ENCODE measurements around the gene GFPT2.

Gene GFPT2

DNA sequence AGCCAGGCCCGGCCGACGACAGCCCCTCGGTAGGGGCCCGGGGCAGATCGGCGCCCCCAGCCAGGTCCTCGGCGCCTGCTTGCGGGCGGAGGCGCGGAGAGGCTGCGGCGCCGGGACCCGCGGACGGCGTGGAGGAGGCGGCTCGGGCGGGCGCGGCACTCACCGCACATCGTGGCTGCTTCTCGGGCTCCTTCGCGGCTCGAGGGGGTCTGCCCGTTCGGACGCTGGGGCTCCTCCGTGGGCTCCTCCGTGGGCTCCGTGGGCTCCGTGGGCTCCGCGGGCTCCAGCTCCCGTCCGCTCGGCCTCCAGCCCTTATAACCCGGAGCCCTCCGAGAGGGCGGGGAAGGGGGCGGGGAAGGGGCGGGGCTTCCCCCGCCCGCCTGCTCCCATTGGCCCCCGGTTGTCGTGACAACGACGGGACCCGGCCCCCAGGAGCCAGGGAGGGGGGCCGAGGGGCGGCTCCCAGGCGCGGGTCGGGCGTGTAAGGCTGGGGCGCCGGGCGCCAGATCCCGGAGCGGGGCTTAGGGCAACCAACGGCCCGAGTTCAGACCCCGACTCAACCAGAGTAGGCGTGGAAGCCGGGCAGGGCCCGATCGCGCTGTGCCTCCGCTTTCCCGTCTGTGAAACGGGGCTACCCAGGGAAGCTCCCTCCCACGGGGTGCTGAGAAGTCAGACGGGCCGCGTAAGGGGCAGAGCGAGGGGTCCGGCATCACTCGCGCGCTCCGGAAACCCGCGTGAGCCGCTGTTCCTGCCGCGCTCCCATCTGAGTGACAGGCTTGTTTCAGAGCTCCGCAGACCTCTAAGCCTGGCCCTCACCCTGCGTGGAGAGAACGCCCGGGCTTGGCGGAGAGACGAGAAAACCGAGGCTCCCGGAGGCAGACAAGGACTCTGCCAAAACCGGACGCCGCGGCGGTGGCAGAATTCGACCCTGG lies at the start of gene GFPT2:
Gene GFPT2 (minus strand): TSS at position 289 of the 932 bp plus-strand sequence. CDS start 119 bp downstream, at position 170.
- peak; percentile 88 for DNase-seq (ENCODE audit: low spot score)

DNA sequence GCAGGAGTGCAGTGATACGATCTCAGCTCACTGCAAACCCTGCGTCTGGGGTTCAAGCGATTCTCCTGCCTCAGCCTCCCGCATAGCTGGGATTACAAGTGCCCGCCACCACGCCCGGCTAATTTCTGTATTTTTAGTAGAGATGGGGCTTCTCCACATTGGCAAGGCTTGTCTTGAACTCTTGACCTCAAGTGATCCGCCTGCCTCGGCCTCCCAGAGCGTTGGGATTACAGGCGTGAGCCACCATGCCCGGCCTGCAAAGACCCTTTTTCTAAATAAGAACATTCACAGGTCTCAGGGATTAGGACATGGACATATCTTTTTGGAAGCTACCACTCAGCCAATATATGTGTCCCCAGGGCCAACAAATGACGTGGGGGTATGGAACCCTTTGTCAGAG lies 49.6 kb upstream of the GFPT2 start:
- no peak for DNase-seq (ENCODE audit: low spot score)

DNA sequence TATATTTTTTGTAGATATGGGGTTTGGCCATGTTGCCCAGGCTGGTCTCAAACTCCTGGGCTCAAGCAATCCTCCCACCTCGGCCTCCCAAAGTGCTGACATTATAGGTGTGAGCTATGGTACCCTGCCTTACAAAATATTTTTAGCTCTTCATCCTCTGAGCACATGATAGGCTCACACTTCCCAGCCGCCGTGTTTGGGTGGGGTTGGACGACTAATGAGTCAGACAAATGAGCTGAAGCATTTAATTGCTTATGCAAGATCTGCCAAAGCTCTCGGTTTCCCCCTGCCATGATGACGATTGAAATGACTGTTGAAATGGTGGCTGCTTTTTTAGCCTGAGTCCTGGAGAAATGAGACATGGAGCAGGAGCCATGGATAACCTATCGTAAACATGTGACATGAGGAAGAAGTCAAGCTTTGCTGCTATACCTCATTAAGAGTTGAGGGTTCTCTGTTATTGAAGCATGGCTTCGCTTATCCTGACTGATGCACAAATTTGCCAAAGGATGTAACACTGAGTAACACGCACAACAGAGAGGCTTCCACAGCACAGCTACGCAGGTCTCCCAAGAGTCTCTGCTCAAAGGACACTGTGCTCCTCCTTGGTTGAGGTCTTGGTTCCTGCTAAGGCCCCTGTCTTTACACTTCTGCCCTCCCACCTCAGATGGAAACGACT lies 48.2 kb upstream of the GFPT2 start:
- DNase-seq (ENCODE audit: low spot score), result no peak

DNA sequence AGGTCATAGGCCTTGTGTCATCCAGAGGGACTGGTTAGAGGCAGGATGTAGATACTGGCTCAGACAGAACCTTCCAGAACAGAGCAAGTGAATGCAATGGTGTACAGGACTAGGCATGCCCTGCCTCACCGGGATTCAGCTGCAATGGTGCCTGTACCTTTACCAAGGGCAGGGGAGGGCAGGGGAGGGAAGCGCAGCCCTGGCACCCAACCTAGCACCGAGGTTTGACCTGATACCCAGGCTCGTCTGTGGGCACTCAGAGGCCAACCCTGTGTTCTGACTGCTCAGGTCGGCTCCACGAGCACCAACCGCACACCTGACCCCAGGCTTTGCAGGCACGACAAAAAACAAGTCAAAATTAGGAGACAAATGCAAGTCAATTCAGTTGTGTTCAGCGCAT lies 47.3 kb upstream of the GFPT2 start:
- no peak for DNase-seq (ENCODE audit: low spot score)

DNA sequence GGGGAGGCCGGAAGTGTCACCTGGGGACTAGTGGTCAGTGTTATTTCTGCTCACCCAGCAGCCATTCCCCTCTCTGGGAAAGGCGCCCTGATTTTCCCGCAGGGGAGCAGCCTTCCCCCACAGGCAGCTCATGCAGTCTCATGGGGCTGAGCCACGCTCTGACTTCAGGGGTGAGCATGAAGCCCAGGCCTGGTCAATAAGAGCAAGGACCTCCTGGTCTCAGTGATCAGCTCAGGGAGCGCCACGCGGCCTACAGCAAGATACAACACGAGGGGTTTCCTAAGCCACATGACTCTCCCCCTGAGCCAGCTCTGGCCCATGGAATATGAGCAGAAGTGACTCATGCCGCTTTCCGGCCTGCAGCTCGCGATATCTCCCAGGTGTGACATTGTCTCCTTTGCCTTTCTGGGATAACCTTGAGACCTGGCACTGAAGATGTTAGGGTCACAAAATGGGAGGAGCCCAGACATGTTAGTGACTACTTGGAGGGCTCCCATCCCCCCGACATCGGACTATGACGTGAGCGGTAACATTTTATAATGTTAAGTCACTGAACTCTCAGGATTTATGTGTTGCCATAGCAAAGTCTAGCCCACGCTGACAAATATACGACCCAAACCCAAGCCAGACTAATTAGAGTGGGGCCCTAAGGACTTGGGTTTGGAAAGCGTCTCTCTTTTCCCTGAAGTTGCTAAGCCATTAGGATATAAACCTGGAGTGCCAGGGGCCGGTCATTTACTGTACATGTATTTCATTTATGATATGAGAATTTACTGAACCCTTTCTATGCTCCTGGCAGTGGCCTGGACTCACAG lies 46.5 kb upstream of the GFPT2 start:
- DNase-seq (ENCODE audit: low spot score), result peak; percentile 5

DNA sequence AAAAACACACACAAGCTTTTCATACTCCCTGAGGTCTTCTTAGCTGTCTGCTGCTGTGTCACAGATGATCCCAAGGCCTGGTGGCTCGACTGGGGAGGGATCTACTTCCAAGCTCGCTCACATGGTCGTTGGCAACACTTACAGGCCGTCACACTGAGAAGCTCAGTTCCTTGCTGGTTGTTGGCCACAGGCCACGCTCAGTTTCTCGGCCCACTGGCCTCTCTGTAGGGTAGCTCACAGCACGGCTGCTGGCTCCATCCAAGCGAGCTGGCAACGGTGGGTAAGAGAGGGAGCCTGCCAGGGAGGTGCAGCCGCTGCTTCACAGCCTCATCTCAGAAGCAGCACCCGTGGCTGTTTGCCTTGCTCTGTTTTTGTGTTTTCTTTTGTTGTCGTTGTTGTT lies 43.8 kb upstream of the GFPT2 start:
- DNase-seq (ENCODE audit: low spot score), result no peak

DNA sequence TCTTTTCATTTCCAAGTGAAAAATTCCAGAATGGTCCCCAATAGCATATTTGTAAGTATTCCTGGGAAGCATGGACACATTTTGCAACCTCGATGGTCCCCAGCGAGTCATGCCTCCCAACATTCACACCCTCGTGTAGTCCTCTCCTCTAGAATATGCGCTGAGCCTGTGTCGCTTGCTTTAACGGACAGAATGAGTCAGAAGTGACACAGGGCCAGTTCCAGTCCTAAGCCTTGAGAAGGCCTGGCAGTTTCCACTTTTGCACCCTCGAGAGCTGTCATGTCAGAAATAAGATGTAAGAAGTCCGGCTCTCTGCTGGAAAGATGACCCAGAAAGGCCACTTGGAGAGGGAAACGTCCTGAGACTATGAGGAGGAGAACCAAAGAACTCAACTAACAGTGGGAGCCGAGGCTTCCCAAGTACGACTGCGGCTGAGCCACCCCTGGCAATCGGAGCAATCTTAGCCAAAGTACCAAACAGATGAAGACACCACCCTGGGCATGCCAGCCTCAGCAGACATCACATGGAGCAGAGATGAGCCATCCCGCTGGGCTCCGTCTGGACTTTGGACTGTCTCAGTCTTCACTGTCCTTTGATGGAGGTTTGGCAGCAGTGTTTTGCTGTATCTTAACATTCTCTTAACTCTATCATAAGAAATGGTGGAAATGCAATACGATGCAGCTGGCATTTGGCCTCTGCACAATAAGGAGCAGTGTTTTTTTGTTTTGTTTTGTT lies 42.6 kb upstream of the GFPT2 start:
- DNase-seq (ENCODE audit: low spot score), result no peak

DNA sequence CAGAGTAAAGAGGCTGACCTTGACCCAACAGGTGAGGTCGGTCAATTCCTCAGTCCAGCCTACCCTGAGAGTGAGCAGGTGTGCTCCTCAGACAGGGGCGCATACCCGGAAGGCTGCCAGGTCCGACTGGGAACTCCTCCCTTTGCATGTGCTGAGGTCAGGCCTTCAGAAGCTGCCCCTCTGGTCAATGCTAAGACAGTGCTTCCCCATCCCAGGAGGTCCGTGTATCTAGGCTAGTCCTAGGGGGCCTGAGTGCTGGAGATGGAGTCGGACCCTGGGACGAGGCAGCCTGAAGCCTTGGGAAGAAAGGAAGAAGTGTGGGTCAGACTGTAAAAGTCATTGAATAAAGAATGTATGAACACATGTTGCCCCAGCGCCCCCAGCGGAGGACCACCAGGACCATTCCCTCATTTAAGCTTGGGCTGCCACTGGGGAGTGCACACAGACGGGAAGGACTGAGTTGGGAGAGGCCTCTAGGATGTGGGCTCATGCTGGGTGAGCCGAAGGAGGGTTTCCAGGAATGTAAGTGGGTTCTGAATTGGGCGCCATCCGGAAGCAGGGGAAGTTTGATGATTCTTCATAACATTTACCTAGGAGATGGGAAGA lies 41.0 kb upstream of the GFPT2 start:
- no peak for DNase-seq (ENCODE audit: low spot score)

DNA sequence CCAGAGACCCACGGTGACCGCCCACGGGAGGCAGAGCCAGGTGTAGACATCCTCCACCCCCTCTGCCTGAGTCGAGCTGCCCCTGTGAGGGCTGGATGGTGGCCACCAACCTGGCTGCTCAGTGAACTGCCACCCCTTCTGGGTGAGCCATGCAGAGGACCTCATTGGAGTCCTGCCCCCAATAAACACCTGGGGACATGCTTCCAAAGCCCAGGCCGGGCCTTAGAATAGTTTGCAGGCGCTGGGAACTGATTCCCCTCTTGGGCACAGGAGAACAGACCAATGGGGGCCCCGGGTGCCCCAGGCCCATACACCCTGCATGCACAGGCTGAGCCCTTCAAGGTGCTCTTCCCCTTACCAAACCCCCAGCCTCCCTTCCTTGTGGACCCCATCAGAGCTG lies 38.1 kb upstream of the GFPT2 start:
- no peak for DNase-seq (ENCODE audit: low spot score)

DNA sequence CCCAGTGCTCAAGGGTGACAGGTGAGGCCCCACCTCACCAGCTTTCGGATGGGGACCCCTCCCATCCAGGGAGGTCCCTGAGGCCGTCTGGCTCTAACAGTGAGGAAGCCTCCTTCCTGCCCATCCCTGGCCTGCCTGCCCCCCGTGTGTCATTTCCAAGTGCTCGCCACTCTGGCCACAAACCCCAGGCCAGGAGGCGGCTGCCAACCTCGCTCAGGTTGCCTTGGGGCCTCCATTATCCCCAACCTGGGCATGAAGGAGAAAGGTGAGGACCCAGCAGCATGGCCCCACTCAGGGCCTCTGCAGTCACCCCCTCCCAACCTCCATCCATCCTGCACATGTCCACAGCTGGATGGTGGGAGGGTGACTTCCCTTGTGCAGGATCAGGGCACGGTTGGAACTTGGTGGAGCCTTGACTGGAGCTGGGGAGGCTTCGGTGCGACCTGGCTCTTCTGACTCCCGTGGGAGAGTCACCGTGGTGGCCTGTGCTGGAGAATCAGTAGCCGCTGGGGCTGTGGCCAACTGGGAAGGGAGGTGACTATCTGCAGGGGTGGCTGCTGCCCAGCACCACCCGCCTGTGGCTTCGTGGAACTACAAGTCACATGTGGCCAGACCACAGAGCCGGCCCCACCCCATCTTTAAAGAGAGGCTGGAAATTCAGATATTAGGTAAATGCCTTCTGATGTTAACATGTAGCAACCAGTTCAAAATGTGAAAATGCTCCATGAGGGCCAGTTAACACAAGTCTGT lies 37.5 kb upstream of the GFPT2 start:
- DNase-seq (ENCODE audit: low spot score), result no peak

DNA sequence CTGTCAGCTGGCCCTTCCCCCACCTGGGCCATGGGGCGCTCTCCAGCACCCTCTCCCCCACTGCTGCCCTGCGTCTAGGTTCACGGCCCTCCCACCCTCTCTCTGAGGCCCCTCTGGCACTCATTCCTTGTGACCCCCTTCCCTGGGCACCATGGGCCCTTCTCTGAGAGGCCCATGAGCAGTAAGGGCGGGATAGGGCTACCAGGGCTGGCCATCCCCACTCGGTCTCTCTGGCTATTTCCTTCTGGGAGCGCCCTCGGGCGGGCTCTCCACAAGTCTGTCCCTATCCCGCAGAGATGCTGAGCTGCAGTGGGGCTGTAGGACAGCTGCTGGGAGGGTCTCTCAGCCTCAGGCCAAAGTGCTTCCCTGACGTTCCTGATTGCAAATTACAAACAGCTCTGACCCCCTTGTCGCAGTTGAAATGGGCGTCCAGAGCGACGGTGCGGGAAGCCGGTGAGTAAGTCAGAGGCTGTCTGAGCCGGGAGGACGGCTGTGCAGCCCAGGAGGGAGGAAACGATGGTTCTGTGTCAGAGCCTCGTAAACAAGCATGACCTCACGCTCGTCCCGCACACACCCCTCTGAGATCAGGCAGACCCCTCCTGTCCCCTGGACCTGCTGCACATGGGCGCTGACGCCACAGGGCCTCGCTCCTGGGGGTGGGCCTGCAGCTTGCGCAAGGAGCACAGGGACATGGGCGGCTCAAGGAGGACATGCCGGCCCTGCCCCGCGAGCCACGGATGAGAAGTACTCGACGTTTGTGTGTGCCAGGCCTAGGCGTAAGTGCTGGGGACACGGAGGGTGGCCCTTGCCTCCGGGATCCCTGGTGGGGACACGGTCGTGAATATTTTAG lies 36.3 kb upstream of the GFPT2 start:
- DNase-seq (ENCODE audit: low spot score), result no peak

DNA sequence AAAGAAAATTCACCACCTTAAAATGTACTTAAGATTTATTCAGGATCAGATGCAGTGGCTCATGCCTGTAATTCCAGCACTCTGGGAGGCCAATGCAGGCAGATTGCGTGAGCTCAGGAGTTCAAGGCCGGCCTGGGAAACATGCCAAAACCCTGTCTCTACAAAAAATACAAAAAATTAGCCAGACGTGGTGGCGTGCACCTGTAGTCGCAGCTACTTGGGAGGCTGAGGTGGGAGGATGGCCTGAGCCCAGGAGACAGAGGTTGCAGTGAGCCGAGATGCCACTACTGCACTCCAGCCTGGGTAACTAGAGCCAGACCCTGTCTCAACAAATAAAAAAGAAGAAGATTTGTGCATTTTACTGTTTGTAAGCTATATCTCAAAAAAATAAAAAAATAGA lies 34.7 kb upstream of the GFPT2 start:
- no peak for DNase-seq (ENCODE audit: low spot score)

DNA sequence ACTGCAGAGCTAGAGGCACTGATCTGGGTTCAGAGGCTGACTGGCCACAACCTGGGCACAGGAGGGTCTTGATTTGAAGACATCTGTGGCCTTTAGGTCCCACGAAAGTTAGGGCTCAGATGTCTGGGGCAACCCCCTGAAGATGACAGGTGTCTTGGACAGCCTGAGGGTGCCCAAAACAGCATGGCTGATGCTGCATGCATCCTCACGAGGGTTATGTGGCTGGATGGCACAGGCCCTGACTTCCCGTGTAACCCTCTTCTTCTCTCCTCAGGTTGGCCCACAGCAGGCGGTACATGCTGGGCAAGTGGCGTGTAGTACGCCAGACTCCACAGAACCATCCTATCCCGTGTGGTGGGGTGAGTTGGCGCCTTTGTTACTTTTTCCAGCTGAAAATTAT lies 29.8 kb upstream of the GFPT2 start:
- no peak for DNase-seq (ENCODE audit: low spot score)

DNA sequence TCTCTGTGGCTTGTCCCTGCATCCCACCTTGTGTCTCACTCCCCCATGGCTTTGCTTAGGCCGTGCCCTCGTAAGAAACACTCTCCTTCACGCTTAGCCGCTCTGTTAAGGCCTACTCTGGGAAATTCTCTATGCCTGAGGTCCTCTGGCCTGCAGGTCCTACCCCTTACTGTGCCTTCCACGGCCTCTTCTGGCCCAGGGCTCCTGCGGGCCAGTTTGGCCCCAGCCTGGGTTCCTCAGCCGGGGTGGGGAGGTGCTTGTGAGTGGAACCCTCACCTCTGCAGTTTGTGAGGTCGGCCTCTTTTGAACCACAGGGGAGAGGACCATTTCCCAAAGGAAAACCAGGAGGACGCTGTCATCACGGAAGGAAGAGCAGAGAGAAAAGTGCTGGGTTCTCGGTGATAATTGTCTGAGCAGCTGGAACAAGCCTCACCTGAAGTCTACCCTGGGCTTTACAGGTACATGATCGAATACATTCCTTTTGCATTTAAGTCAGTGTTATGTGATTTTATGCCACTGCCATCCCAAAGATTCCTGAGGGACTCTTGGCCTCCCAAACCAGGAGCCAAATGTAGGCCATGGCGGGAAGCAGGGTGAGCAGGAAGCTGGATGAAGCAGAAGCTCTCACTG lies 28.8 kb upstream of the GFPT2 start:
- no peak for DNase-seq (ENCODE audit: low spot score)

DNA sequence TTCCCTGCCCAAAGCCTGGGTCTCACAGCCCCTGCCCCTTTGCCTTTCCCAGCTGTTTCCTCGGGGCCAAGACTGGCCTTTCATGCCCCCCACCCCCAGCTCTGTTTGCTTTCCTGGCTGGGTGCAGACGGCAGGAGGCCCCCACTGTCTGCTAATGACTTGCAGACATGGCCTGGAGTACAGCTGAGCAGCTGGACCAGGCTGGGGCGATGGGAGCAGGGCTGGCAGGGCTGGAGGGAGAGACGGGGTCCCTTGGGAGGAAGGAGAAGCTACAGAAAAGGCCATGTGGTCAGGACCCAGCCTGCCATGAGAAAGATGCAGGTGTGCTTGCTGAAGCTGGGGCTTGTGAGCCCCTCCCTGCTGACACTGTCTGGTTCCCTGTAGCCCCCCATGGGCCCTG lies 28.3 kb upstream of the GFPT2 start:
- DNase-seq (ENCODE audit: low spot score), result no peak

DNA sequence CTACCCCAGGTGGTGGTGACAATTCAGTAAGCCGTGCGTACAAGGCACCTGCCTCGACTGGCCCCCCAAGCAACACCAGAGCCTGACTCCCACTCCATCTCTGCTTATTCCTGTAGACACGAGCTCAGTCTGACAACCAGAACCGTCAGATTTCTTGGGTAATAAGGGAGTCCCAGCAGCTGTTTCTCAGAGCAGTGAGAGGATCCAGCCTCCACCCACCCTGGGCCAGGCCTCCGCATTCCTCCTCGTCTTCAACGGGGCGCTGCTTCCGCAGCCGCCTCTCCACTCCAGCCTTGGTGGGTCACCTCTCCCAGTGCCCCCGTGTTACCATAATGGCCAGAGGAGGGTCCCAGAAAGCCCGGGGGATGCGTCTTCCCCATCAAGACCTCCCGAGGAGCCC lies 27.7 kb upstream of the GFPT2 start:
- no peak for DNase-seq (ENCODE audit: low spot score)

DNA sequence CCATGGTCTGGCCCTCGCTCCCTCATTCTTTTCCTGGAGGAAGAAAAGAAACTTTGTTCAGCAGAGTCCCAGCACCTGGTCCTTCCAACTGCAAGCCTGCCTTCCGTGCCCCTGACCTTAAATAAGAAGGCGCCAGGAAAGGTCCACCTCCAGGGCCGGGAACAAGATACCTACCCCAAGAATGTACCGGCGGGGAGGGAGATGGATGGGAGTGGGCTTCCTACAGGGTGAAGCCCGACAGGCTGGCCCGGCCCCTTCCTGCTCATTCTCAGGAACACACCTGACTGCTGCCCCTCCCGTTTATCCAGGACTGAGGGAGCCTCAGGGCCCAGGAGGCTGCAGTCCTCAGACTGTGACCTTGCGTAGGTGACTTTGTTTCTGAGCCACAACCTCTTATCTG lies 27.3 kb upstream of the GFPT2 start:
- no peak for DNase-seq (ENCODE audit: low spot score)

DNA sequence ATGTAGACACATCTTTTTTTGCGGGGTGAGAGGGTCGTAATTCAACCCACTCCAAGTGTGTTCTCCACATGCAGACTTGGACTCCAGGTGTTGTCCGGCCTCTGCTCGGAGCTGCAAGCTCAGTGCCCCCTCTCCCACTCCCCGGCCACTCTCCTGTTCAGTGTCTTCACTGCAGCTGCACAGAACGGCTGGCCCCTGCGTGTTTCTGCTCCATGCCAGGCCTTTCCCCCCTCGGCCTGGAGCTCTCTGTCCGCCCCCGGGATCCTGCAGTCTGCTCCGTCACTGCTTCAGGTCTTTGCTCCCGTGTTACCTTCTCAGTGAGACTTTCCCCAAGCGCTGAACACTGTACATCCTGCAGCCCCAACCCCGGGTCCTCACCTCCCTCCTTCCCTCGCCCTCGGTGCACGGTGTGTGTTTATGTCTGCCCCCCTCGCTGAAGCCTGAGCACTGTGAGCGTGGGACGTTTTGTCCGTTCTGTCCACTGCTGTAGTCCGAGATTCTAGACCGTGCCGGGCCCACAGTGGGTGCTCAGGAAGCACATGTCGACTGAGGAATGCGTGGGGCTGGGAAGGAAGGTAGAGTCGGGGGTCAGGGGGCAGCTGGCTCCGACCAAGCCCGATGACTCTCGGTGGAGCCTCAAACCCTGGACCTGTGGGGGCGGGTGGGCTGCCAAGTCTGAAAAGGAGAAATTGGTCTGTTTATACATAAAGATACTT lies 26.4 kb upstream of the GFPT2 start:
- DNase-seq (ENCODE audit: low spot score), result no peak
